Urothelium cell line (cell line): ENCODE results near the gene TBC1D17.

Experiments used
- DNase-seq: peaks from one replicate; pipeline ENCODE4 v3.0.0; 2011; ENCODE audit warnings: low spot score, mixed read lengths
- FAIRE-seq: peaks from 2 replicates; lab custom pipeline; 2011; peaks lifted over from hg19 to GRCh38; lab: Jason Lieb, UNC

TBC1D17 gene

GRCh38 chr19:49875177-49875576 lies 2.3 kb upstream of the TBC1D17 start:
- FAIRE-seq (no peak), DNase-seq (no peak)

DNA sequence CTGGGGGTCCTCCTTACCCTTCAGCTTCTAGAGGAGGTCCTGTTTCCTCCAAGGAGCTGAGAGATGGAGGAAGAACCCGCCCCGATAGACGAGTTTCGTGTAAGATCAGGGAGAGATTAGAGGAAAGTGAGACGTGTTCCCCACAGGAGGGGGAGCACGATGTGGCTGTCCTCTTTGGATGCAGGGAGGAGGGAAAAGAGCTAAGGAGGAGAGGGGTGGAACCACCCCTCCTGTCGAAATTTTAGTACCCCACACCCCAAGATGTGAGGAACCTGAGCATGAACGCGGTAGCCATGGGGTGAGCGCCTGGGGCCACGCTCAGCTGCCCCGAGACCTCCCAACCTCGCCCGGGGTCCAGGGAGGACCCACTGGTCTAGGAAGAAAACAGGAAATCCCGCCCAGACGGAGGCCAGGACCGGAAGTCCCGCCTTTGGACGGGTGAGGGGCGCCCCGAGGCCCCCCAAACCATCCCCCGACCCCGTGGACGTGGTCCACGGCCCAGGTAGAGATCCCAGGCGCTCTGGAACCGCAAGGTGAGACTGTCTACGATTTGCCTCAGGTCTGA lies 1.6 kb upstream of the TBC1D17 start:
- FAIRE-seq (no peak), DNase-seq (peak; percentile 56)

- peak; percentile 92 for FAIRE-seq
- DNase-seq, result peak; percentile 86
These were observed 981 bp upstream of the TBC1D17 start for GRCh38 chr19:49876422-49877019.

- FAIRE-seq (no peak), DNase-seq (peak; percentile 98)
These were observed 609 bp downstream of the TBC1D17 start for GRCh38 chr19:49877879-49878743.

GRCh38 chr19:49878744-49879070 lies 1.2 kb downstream of the TBC1D17 start:
- FAIRE-seq (no peak), DNase-seq (no peak)

DNA sequence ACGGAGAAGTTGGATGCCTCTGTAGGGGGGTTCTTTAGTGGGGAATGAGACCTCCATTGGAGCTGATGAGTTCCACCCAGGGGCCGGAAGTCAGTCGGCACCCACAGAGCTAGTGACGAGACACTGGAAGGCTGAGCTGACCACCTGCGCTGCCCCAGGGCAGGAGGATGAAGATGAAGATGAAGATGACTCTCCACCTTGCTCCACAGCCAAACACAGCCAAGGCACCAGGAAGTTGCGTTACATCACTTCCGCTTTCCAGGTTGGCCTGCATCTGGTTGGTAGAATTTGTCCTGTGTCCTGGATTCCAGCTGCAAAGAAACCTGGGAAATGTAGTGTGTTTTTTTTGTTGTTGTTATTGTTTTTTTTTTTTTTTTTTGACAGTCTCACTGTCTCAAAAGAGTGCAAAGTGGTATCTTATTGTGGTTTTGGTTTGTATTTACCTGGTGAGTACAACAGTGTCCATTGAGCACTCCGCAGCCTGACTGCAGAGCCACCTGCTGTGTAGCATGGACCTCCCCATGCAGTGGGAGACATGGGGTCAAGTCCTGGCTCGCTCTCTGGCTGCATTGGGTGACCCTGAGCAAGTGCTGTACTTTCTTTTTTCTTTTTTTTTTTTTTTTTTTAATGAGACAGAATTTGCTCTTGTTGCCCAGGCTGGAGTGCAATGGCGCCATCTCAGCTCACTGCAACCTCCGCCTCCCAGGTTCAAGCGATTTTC lies 1.9 kb downstream of the TBC1D17 start:
- no peak for DNase-seq
- no peak for FAIRE-seq

DNA sequence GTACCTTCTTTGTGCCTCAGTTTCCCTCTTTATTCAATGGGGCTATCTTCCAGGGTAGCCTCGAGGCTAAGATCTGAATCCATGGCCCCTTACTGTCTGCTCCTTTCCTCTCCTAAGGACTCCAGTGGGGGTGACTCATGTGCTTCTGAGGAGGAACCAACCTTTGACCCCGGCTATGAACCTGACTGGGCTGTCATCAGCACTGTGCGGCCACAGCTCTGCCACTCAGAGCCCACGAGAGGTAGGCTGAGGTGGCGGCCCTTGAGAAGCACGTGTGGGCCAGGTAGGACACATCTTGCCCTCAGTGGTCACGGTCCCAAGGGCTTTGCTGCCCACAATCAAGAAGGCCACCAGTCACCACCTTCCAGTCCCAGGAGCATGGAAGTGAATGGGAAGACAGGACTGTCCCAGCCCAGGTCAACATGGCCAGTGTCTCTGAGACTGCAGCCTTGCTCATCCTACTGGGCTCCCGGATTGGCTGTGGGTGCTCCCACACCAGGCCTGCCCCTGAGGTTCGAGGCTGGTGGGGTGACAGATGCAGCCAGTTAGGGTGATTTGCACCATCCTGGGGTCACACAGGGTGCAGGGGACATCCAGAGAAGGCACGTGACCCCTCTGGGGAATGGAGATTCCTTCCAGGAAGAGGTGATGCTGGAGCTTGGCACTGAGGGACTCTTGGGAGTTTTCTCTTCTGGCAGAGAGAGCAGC lies 2.8 kb downstream of the TBC1D17 start:
- FAIRE-seq (no peak), DNase-seq (no peak)

DNA sequence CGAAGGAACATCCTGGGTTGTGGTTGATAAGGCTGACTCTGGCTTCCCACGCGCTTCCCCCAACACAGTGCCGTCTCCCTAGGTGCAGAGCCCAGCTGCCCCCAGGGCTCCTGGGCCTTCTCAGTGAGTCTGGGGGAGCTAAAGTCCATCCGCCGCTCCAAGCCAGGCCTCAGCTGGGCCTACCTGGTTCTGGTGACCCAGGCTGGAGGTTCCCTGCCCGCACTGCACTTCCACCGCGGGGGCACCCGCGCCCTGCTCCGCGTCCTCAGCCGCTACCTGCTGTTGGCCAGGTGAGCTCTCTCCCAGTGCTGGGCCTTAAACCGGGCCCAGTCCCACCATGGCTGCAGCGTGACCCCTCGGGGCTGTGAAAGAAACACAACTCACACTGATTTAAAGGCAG lies 3.7 kb downstream of the TBC1D17 start:
- DNase-seq, result no peak
- FAIRE-seq, result no peak

GRCh38 chr19:49881672-49882394 lies 4.3 kb downstream of the TBC1D17 start:
- no peak for DNase-seq
- FAIRE-seq, result no peak

DNA sequence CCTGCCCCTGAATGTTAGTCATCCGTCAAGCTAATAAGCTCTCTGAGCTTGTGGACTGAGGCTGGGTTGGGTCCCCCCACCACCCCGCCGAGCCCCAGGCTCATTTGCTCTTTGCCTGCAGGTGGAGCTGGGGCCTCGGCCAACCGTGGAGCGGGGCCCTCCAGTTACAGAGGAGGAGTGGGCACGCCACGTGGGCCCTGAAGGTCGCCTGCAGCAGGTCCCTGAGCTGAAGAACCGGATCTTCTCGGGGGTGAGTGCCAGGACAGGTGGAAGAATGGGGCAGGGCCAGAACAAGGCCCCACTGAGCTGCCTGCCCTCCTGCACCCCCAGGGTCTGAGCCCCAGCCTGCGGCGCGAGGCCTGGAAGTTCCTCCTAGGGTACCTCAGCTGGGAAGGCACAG lies 5.1 kb downstream of the TBC1D17 start:
- FAIRE-seq (no peak), DNase-seq (no peak)

DNA sequence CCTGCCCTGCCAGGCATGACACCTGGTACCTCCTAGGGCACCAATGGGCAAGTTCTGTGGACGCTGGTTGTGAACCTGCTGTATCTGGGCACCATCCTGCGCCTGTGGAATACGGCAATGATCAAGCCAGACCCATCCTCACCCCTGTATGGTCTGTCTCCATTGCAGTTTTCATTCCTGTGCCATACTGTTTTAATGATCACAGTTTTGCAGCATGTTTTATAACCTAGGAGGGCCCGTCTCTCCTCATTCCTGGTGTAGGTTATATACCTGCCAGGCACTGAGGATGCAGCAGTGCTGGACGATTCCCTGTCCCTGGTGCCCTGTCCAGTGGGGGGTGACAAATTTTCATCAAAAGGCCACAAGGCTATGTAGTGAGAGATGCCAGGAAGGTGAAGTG lies 5.6 kb downstream of the TBC1D17 start:
- DNase-seq (no peak), FAIRE-seq (no peak)

- no peak for DNase-seq
These were observed 6.6 kb downstream of the TBC1D17 start for GRCh38 chr19:49884109-49884508.

DNA sequence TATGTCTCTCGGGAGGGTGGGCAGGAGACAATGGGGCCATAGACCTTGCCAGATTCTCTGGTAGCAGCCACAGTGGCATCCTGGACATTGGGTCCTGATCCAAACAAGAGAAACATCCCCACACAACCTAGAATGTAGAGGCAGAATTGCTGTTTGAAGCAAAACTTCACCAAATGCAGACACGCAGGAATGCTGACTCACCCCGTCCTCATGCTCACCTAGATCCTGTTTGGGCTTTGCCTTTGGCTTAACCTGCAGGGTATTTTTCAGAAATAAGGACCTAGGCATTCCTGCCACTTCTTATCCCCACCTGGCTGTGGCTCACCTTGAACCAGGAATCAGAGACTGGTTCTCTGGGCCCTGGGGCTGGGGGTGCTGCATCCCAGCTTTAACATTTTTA lies 7.3 kb downstream of the TBC1D17 start:
- no peak for DNase-seq
- no peak for FAIRE-seq

More at GRCh38 chr19:49884109-49884508, 6.6 kb downstream of the TBC1D17 start:
- FAIRE-seq, result no peak

GRCh38 chr19:49887037-49887664 lies 9.6 kb downstream of the TBC1D17 start:
- FAIRE-seq, result no peak
- no peak for DNase-seq

DNA sequence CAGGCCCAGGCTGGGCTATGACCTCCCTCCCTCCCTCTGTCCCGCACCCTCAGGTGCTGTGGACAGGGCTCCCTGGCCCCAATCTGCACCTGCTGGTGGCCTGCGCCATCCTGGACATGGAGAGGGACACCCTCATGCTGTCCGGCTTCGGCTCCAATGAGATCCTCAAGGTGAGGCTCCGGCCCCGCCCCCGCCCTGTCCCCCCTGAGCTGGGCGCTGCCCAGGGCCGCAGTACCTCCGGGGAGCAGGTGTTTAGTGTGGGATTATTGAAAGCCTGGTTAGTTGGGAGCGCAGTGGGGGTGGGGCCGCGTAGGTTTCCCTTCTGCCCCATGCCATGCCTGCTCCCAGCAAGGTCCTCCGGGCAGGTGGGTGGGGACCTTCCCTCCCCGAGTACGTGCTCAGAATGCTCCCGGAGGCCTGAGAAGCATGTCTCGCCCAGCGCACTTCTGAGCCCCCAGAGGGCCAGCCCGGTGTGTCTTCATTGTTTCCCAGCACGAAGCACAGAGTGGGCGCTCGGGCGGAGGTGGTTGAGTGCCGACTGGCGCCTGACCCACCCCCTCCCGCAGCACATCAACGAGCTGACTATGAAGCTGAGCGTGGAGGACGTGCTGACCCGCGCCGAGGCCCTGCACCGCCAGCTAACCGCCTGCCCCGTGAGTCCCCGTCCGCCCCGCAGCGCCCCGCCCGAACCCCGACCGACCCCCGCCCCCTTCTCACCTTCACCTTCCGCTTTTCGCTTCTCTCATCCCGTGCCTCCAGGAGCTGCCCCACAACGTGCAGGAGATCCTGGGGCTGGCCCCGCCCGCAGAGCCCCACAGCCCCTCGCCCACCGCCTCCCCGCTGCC lies 10.4 kb downstream of the TBC1D17 start:
- no peak for DNase-seq
- FAIRE-seq, result no peak

- DNase-seq, result no peak
- FAIRE-seq, result no peak
These were observed 11.0 kb downstream of the TBC1D17 start for GRCh38 chr19:49888510-49888824.

- FAIRE-seq (no peak), DNase-seq (no peak)
These were observed 11.7 kb downstream of the TBC1D17 start for GRCh38 chr19:49889038-49889686.

DNA sequence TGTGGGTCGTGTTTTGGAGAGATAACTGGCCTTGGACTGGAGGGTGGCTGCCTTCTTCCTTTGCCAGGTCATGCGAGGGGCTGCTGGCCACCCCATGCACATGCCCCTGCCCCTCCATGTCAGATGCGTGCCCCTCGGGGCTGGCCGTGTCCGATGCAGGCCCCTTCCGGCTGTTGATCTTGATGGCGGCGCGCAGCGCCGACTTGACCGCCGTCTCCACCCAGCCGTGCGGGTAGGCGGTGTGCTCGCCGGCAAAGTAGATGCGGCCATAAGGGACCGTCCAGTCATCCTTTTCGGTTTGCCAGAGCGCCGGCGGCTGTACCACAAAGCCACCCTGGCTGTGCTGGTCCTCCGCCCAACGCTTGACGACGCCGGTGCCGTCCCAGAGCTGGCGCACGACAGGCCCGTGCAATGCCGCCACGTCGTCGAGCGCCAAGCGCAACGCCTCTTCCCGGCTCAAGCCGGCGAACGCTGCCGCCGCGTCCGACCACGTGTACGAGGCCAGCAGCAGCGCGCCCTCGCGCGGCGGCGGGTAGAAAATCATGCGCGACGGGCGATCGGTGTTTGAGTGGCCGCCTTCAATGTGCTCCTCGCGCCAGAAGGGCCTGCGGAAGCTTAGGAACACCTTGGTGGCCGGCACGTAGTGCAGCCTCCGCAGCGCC lies 12.3 kb downstream of the TBC1D17 start:
- DNase-seq, result no peak
- FAIRE-seq, result no peak
